Right lobe of liver (tissue), 6 donors: ENCODE data around the gene CHN2. TPM values are rescaled to one million over a fixed set of nuclear protein-coding genes. Genes with fewer than 3 reads are reported as not detected.
A peak's percentile ranks its signal among the peaks of the same experiment; 100 is the strongest.

Experiments
- ATAC-seq, 4 donors: fragments of 200-7000 bp; cut with Tn5 transposase; one replicate each; pipeline ENCODE4 v1.9.1; 2020; ENCODE audit warnings: mild to moderate bottlenecking in 4 of 4, moderate library complexity in 4 of 4
- DNase-seq, 3 donors: peaks; one replicate each; pipeline ENCODE4 v3.0.0-alpha.2; 2020
- H3K27ac ChIP-seq, 3 donors: fragments of 200-600 bp; one replicate each; pipeline ENCODE4 v1.8.0; 2022
- H3K27me3 ChIP-seq, 2 donors: fragments of 200-600 bp; one replicate each; pipeline ENCODE4 v1.8.0; 2022
- H3K36me3 ChIP-seq, 4 donors: fragments of 200-600 bp; sonication (generic) in 1 of 4; one replicate each; pipeline versions ENCODE4 v1.5.1 to v1.8.0; 2017 to 2022; ENCODE audit warnings: control low read depth in 1 of 4
- H3K4me1 ChIP-seq, 4 donors: fragments of 200-600 bp; sonication (generic) in 1 of 4; one replicate each; pipeline versions ENCODE4 v1.5.1 to v1.8.0; 2017 to 2022; ENCODE audit warnings: control low read depth in 1 of 4
- H3K4me3 ChIP-seq, 3 donors: fragments of 200-600 bp; one replicate each; pipeline ENCODE4 v1.8.0; 2022
- H3K9me3 ChIP-seq, 4 donors: fragments of 200-600 bp; sonication (generic) in 1 of 4; one replicate each; pipeline versions ENCODE4 v1.5.1 to v1.8.0; 2017 to 2022; ENCODE audit warnings: control low read depth in 1 of 4
- POLR2A ChIP-seq: fragments of 450-650 bp; IDR thresholded peaks from one replicate; pipeline ENCODE4 v1.6.1; 2017; ENCODE audit warnings: antibody characterized with exemption, mild to moderate bottlenecking
- WGBS: methylation state at CpG from one replicate; pipeline ENCODE4 v1.1.6; 2018; ENCODE audit warnings: low coverage, low lambda C conversion rate; ENCODE audit not compliant: insufficient coverage; ENCODE audit errors: missing lambda C conversion rate; 5-methylcytosine and 5-hydroxymethylcytosine counted together
- intact Hi-C, 2 donors: fragments of 100-400 bp; cut with DNase I; formaldehyde crosslinking; loops; one replicate each; pipeline versions ENCODE4 v1.11.2 to v1.14.1; 2022
- total RNA-seq, 6 experiments: library from RNA; depleted of rRNA in 2 of 6; stranded (reverse); fragments of >200 nt in 2 of 6; fragmentation: NEBNext Ultra II Directional in 3 of 6; extraction: Animal tissue kit (Norgen Biotek cat#: 25700) in 3 of 6; gene quantifications; one replicate each; pipeline versions ENCODE4 v1.1.0 to v1.2.4, GENCODE V29; 2016 to 2023
- TF ChIP-seq, protein P1 (sequence below), 4 donors: fragments of 200-600 bp in 3 of 4; fragments of 450-650 bp in 1 of 4; IDR thresholded peaks; one replicate each; pipeline versions ENCODE4 v1.5.1 to v1.8.0; 2016 to 2022; ENCODE audit warnings: antibody characterized with exemption in 4 of 4, mild to moderate bottlenecking in 2 of 4
- donor health status: DM: no; HTN: yes; CAD: no.
- donor health status: DM: no; HTN: no; CAD: no.
- donor health status: DM: no; HTN: no; CAD: no.
- donor health status: DM: no; HTN: yes; CAD: no.
- donor health status: DM: no; HTN: yes; CAD: no.

Gene CHN2
- total RNA-seq, 6 experiments from 2014 or later: 20.1 to 57.7 (median 31.5) TPM

DNA sequence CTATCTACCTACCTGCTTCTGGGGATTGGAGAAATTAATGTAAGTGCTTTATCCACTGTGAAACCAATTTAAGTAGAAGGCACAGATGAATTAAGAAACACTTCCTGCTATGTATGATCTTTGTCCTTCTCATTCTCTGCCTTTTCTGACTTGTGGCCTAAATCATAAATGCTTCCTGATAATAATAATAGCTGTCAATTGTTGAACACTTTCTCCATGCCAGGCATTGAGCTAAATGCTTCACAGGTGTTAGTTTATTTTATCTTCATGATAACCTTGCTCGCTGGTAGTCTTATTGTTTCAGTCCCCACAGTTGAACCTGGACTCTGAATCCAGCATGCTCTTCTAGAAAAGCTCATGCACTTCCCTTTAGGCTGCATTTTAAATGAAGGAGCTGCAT is 75.4 kb downstream of the CHN2 start:
- no peak overlapping the region for H3K27ac ChIP-seq
- TF ChIP-seq, protein P1, sequence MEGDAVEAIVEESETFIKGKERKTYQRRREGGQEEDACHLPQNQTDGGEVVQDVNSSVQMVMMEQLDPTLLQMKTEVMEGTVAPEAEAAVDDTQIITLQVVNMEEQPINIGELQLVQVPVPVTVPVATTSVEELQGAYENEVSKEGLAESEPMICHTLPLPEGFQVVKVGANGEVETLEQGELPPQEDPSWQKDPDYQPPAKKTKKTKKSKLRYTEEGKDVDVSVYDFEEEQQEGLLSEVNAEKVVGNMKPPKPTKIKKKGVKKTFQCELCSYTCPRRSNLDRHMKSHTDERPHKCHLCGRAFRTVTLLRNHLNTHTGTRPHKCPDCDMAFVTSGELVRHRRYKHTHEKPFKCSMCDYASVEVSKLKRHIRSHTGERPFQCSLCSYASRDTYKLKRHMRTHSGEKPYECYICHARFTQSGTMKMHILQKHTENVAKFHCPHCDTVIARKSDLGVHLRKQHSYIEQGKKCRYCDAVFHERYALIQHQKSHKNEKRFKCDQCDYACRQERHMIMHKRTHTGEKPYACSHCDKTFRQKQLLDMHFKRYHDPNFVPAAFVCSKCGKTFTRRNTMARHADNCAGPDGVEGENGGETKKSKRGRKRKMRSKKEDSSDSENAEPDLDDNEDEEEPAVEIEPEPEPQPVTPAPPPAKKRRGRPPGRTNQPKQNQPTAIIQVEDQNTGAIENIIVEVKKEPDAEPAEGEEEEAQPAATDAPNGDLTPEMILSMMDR (IDR thresholded peaks at IDR 0.05): no peak
- TF ChIP-seq POLR2A: no peak
- H3K9me3 ChIP-seq: no peaks in the 10 kb centered on the region

DNA sequence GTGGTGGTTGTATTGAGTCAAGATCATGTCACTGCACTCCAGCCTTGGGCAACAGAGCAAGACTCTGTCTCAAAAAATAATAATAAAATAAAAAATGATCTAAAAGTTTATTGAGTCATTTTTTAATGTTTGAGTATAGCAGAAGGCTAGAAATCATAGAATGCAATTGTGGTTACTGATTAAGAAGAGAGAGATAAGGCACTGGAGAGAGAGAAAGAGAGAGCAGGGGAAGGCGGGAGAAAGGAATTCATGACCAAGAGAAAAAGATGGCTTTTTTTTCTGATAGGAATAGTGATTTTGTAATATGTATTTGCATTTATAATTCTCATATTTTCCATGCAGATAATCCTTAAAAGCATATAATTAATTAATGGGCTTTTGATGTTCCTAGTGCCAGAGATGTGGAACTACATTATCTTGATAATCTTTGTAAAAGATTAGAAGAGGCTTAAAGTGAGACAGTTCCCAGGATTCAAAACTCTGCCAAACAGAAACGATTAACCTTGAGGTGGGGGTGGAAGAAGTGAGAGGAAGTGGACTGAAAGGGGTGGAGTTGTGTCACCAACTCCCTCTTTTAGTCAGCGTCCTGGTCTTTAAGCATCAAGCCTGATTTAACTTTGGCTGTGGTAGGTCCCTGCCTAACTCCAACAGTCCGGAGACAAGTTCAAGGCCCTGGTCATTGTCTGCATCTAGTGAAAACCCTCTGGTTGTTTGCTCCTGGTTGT is 76.2 kb downstream of the CHN2 start:
- H3K27me3 ChIP-seq: no peaks in the 10 kb centered on the region
- DNase-seq (peak in 1 of 3 donors; percentile 74), ATAC-seq (peak; percentile 79 to 89 (median 86))
- TF ChIP-seq, protein P1 (IDR thresholded peaks at IDR 0.05): no peak
- peak; percentile 16 for TF ChIP-seq POLR2A
- H3K4me1 ChIP-seq: peaks cover 0 to 56% (median 25%) of the 10 kb centered on the region in 4 donors
- intact Hi-C loops: no loop called here
- no peak overlapping the region for H3K4me3 ChIP-seq
- peak overlapping the region in 2 of 3 donors; percentile 63 to 74 for H3K27ac ChIP-seq
- H3K36me3 ChIP-seq: no peaks in the 10 kb centered on the region
- H3K9me3 ChIP-seq: no peaks in the 10 kb centered on the region
- WGBS: 5% methylated on average over 4 of the region's 4 CpGs

More for the DNA sequence above, 75.4 kb downstream of the CHN2 start:
- peaks cover 0 to 59% (median 27%) of the 10 kb centered on the region in 4 donors for H3K4me1 ChIP-seq
- ATAC-seq (no peak), DNase-seq (no peak)
- H3K27me3 ChIP-seq: no peaks in the 10 kb centered on the region
- WGBS: 33% methylated on average over 1 of the region's 1 CpG
- no peak overlapping the region for H3K4me3 ChIP-seq
- intact Hi-C loops: no loop called here
- H3K36me3 ChIP-seq: no peaks in the 10 kb centered on the region

DNA sequence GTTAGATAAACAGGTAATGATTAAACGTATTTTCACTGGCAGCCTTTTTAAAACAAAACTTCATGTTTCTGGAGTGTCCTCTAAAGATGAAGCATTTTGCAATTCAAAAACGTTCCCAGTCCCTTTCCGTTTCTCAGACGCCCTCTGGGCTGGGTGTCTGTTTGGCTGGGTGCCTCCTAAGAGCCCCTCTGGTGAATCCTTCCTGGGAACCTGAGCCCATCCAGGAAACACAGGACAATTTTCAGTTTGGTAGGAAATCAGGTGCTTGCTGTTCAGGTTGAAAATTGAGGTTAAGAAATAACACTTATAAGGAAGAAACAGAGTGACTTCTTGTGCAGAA is 76.7 kb downstream of the CHN2 start:
- DNase-seq: no peak
- H3K27me3 ChIP-seq: no peaks in the 10 kb centered on the region
- 2% methylated on average over 4 of the region's 4 CpGs for WGBS
- intact Hi-C loops: no loop called here
- H3K36me3 ChIP-seq: no peaks in the 10 kb centered on the region
- peak overlapping the region in 2 of 3 donors; percentile 63 to 74 for H3K27ac ChIP-seq
- ATAC-seq: no peak
- H3K4me1 ChIP-seq: peaks cover 0 to 60% (median 25%) of the 10 kb centered on the region in 4 donors
- no peak overlapping the region for H3K4me3 ChIP-seq
- TF ChIP-seq POLR2A: no peak
- TF ChIP-seq, protein P1 (IDR thresholded peaks at IDR 0.05): no peak
- no peaks in the 10 kb centered on the region for H3K9me3 ChIP-seq

DNA sequence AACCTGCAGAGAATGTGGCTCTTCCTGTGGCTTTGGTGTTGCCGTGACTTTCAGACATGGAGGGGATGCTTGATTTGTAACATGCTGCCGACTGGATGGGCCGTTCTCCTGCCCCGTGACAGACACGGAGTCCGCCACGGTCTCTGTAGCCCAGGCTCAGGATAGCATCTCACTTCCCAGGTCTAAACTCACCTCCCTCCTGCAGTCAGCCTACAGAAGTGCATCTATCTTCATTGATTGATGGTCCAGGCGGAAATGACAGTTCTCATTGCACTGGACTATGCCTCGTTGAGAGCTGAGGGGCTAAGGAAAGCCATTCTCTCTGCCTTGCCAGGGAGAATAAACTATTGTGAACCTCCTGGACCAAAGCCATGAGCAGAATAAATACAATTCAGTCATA is 77.5 kb downstream of the CHN2 start:
- H3K27ac ChIP-seq: peak overlapping the region in 2 of 3 donors; percentile 63 to 74
- H3K4me1 ChIP-seq: peaks cover 0 to 60% (median 25%) of the 10 kb centered on the region in 4 donors
- ATAC-seq: no peak
- no peaks in the 10 kb centered on the region for H3K27me3 ChIP-seq
- intact Hi-C loops: no loop called here
- no peaks in the 10 kb centered on the region for H3K9me3 ChIP-seq
- no peak for TF ChIP-seq POLR2A
- TF ChIP-seq, protein P1 (IDR thresholded peaks at IDR 0.05): no peak
- DNase-seq: no peak
- WGBS: 53% methylated on average over 2 of the region's 9 CpGs
- H3K4me3 ChIP-seq: no peak overlapping the region
- H3K36me3 ChIP-seq: no peaks in the 10 kb centered on the region
